HepG2 (cell line): ENCODE results near the gene SSTR5. TPM values are rescaled to one million over a fixed set of nuclear protein-coding genes. Genes with fewer than 3 reads are reported as not detected.

Source experiments
- BCL6 ChIP-seq: IDR thresholded peaks from 2 replicates; pipeline ENCODE4 v1.6.1; 2016; ENCODE audit warnings: missing genetic modification reagents, missing compliant biosample characterization
- CREM ChIP-seq, 2 experiments: sonication (generic) in 1 of 2; formaldehyde crosslinking in 1 of 2; IDR thresholded peaks; 2 replicates each; pipeline versions ENCODE4 v1.4.0 to v1.6.1; 2016 to 2020; ENCODE audit warnings: antibody characterized with exemption in 1 of 2, mild to moderate bottlenecking in 1 of 2, missing genetic modification reagents in 1 of 2
- FOXA1 ChIP-seq, 2 experiments: fragments of 450-650 bp in 1 of 2; sonication (generic) in 1 of 2; formaldehyde crosslinking in 1 of 2; IDR thresholded peaks; 2 replicates each; pipeline versions ENCODE4 v1.4.0 to v1.6.1; 2016 to 2020; ENCODE audit warnings: missing genetic modification reagents in 1 of 2
- GPN1 ChIP-seq: sonication (generic); formaldehyde crosslinking; IDR thresholded peaks from 2 replicates; pipeline ENCODE4 v1.5.1; 2020; ENCODE audit warnings: missing genetic modification reagents, borderline replicate concordance
- HDAC6 ChIP-seq: fragments of 200-600 bp; sonication (generic); IDR thresholded peaks from 2 replicates; pipeline ENCODE4 v1.7.0; 2017; ENCODE audit warnings: mild to moderate bottlenecking, antibody characterized with exemption, low read length, low read depth
- HMG20B ChIP-seq: conservative IDR thresholded peaks from 2 replicates; pipeline ENCODE4 v1.6.1; 2016; ENCODE audit warnings: missing genetic modification reagents, missing compliant biosample characterization
- HMGXB4 ChIP-seq, 2 experiments: sonication (generic) in 1 of 2; formaldehyde crosslinking in 1 of 2; IDR thresholded peaks; 2 replicates each; pipeline versions ENCODE4 v1.4.0 to v1.6.1; 2018 to 2020; ENCODE audit warnings: missing genetic modification reagents in 2 of 2, borderline replicate concordance in 1 of 2, low read depth in 1 of 2, mild to moderate bottlenecking in 1 of 2, missing biosample characterization in 1 of 2
- JUNB ChIP-seq: sonication (generic); formaldehyde crosslinking; IDR thresholded peaks from 2 replicates; pipeline ENCODE4 v1.8.0; 2022; ENCODE audit warnings: missing genetic modification reagents, mild to moderate bottlenecking, borderline replicate concordance
- KAT2B ChIP-seq: fragments of 150-350 bp; IDR thresholded peaks from 2 replicates; pipeline ENCODE4 v1.6.1; 2014; ENCODE audit warnings: low read depth, low read length, borderline replicate concordance
- KMT2A ChIP-seq: sonication (generic); formaldehyde crosslinking; IDR thresholded peaks from 2 replicates; pipeline ENCODE4 v1.4.0; 2020; ENCODE audit warnings: missing genetic modification reagents
- RFXANK ChIP-seq: IDR thresholded peaks from 2 replicates; pipeline ENCODE4 v1.6.1; 2016
- SMAD1 ChIP-seq: sonication (generic); formaldehyde crosslinking; IDR thresholded peaks from 2 replicates; pipeline ENCODE4 v1.4.0; 2020; ENCODE audit warnings: missing genetic modification reagents, low read depth, mild to moderate bottlenecking, borderline replicate concordance
- SMARCE1 ChIP-seq: fragments of 450-650 bp; IDR thresholded peaks from 2 replicates; pipeline ENCODE4 v1.6.1; 2017; ENCODE audit warnings: borderline replicate concordance
- SOX13 ChIP-seq, 3 experiments: fragments of 450-650 bp in 1 of 3; sonication (generic) in 1 of 3; formaldehyde crosslinking in 1 of 3; IDR thresholded peaks in 2 of 3; conservative IDR thresholded peaks in 1 of 3; 2 replicates each; pipeline versions ENCODE4 v1.5.0 to v1.6.1; 2016 to 2020; ENCODE audit warnings: antibody characterized with exemption in 1 of 3, mild to moderate bottlenecking in 1 of 3, missing compliant biosample characterization in 1 of 3, missing genetic modification reagents in 1 of 3, moderate library complexity in 1 of 3
- TRIM22 ChIP-seq: fragments of 450-650 bp; IDR thresholded peaks from 2 replicates; pipeline ENCODE4 v1.6.1; 2017
- ZBTB21 ChIP-seq: sonication (generic); formaldehyde crosslinking; IDR thresholded peaks from 2 replicates; pipeline ENCODE4 v1.4.0; 2020; ENCODE audit warnings: missing genetic modification reagents
- ZIK1 ChIP-seq: sonication (generic); formaldehyde crosslinking; IDR thresholded peaks from 2 replicates; pipeline ENCODE4 v1.5.0; 2020; ENCODE audit warnings: mild to moderate bottlenecking, low read depth, missing genetic modification reagents, borderline replicate concordance
- ZNF263 ChIP-seq: sonication (generic); formaldehyde crosslinking; IDR thresholded peaks from 2 replicates; pipeline ENCODE4 v1.4.0; 2020; ENCODE audit warnings: missing genetic modification reagents
- ZNF264 ChIP-seq: sonication (generic); formaldehyde crosslinking; IDR thresholded peaks from 2 replicates; pipeline ENCODE4 v1.4.0; 2020; ENCODE audit warnings: missing genetic modification reagents
- ZNF468 ChIP-seq: sonication (generic); formaldehyde crosslinking; IDR thresholded peaks from 2 replicates; pipeline ENCODE4 v1.8.0; 2022; ENCODE audit warnings: mild to moderate bottlenecking, moderate library complexity, missing genetic modification reagents
- ZNF556 ChIP-seq: sonication (generic); formaldehyde crosslinking; IDR thresholded peaks from 2 replicates; pipeline ENCODE4 v1.4.0; 2020; ENCODE audit warnings: mild to moderate bottlenecking, missing genetic modification reagents, borderline replicate concordance
- ZNF691 ChIP-seq: sonication (generic); formaldehyde crosslinking; IDR thresholded peaks from 2 replicates; pipeline ENCODE4 v1.4.0; 2020; ENCODE audit warnings: missing genetic modification reagents, low read depth, mild to moderate bottlenecking, borderline replicate concordance
- ZNF737 ChIP-seq: sonication (generic); formaldehyde crosslinking; IDR thresholded peaks from 2 replicates; pipeline ENCODE4 v1.5.0; 2020; ENCODE audit warnings: missing genetic modification reagents, mild to moderate bottlenecking, borderline replicate concordance
- ZNF747 ChIP-seq: sonication (generic); formaldehyde crosslinking; IDR thresholded peaks from 2 replicates; pipeline ENCODE4 v1.8.1; 2023; ENCODE audit warnings: missing genetic modification reagents, mild to moderate bottlenecking, borderline replicate concordance
- ZNF891 ChIP-seq: sonication (generic); formaldehyde crosslinking; IDR thresholded peaks from 2 replicates; pipeline ENCODE4 v1.5.0; 2020; ENCODE audit warnings: mild to moderate bottlenecking, missing genetic modification reagents
- polyA plus RNA-seq, 8 experiments: library from polyadenylated mRNA; depleted of rRNA in 3 of 8; stranded (reverse) in 7 of 8; unstranded in 1 of 8; fragments of >200 nt; fragmentation: Illumina TruSeq in 4 of 8; extraction: Trizol in 4 of 8; gene quantifications; 2 replicates each; pipeline versions ENCODE4 v1.2.1 to v1.2.3, GENCODE V29; 2011 to 2016; ENCODE audit warnings: low read depth in 4 of 8, missing spikeins in 1 of 8, mixed read lengths in 1 of 8; ENCODE audit not compliant: insufficient read depth in 1 of 8
- total RNA-seq, 5 experiments: library from RNA; depleted of rRNA; stranded (reverse); fragments of >200 nt; fragmentation: Illumina TruSeq; extraction: Trizol; gene quantifications; 2 replicates each; pipeline ENCODE4 v1.2.3, GENCODE V29; 2016; ENCODE audit warnings: low read depth in 1 of 5

The SSTR5 gene
- total and polyA plus RNA-seq, 2 of the 13 experiments (the other 11 are each of a cell fraction or from before 2014, with no cell fraction given): 0.20 to 0.49 TPM

- TF ChIP-seq ZNF691 (CRISPR knock-in tag): 0 out of 2 replicates have a peak, but pooled peaks have one; percentile 7
- peak; percentile 15; the same call in 1 of the 2 replicates for TF ChIP-seq BCL6 (CRISPR knock-in tag)
- 0 out of 2 replicates have a peak, but pooled peaks have one; percentile 37 for TF ChIP-seq ZNF737
- TF ChIP-seq ZBTB21 (CRISPR knock-in tag): no peak
- TF ChIP-seq TRIM22: no peak
- TF ChIP-seq ZNF556 (CRISPR knock-in tag): peak; percentile 63; the same call in 1 of the 2 replicates
- no peak for TF ChIP-seq HMG20B (CRISPR knock-in tag)
- no peak for TF ChIP-seq RFXANK (CRISPR knock-in tag)
- no peak for TF ChIP-seq SMAD1 (CRISPR knock-in tag)
- TF ChIP-seq SMARCE1: no peak
- peak; percentile 32; the same call in 1 of the 2 replicates for TF ChIP-seq ZNF263
- 0 out of 2 replicates have a peak, but pooled peaks have one; percentile 33 for TF ChIP-seq ZNF264
- TF ChIP-seq KAT2B: no peak
- no peak for TF ChIP-seq HDAC6
- TF ChIP-seq FOXA1 (IDR thresholded peaks at IDR 0.05): no peak
- TF ChIP-seq FOXA1 (CRISPR knock-in tag; IDR thresholded peaks at IDR 0.05): no peak
- peak; percentile 83; the same call in 1 of the 2 replicates for TF ChIP-seq ZNF891 (CRISPR knock-in tag)
- TF ChIP-seq JUNB: no peak
- TF ChIP-seq ZNF468 (CRISPR knock-in tag): no peak
- TF ChIP-seq HMGXB4 (CRISPR knock-in tag; IDR thresholded peaks at IDR 0.05; ENCODE audit: borderline replicate concordance in 1 of 2, low read depth in 1 of 2): peak; percentile 60 to 79; a peak in 3 of 4 replicates
- TF ChIP-seq CREM (IDR thresholded peaks at IDR 0.05): peak; percentile 57; the same call in 1 of the 2 replicates
- TF ChIP-seq CREM (CRISPR knock-in tag; IDR thresholded peaks at IDR 0.05): no peak
- no peak for TF ChIP-seq GPN1
- TF ChIP-seq KMT2A: no peak; the same call in 1 of the 2 replicates
- no peak; the same call in 1 of the 2 replicates for TF ChIP-seq SOX13 (IDR thresholded peaks at IDR 0.05)
- TF ChIP-seq SOX13 (CRISPR knock-in tag; conservative IDR thresholded peaks at IDR 0.05 in 1 of 2, IDR thresholded peaks at IDR 0.05 in 1 of 2): peak in 1 of 2 experiments; percentile 71; a peak in 2 of 4 replicates
- TF ChIP-seq ZNF747 (CRISPR knock-in tag): peak; percentile 67; the same call in 1 of the 2 replicates
- 0 out of 2 replicates have a peak, but pooled peaks have one; percentile 3 for TF ChIP-seq ZIK1 (CRISPR knock-in tag)
Measured at GRCh38 chr16:1089822-1090619, 17.5 kb downstream of the SSTR5 start (continued).
